ENCODE results near the gene IL17RA. TPM values are rescaled to one million over a fixed set of nuclear protein-coding genes. Genes with fewer than 3 reads are reported as not detected.

Gene IL17RA
- total and polyA plus RNA-seq, 2 donors (not counting 3 experiments of a cell fraction or from before 2014, with no cell fraction given), result 13.0 to 19.3 TPM

DNA sequence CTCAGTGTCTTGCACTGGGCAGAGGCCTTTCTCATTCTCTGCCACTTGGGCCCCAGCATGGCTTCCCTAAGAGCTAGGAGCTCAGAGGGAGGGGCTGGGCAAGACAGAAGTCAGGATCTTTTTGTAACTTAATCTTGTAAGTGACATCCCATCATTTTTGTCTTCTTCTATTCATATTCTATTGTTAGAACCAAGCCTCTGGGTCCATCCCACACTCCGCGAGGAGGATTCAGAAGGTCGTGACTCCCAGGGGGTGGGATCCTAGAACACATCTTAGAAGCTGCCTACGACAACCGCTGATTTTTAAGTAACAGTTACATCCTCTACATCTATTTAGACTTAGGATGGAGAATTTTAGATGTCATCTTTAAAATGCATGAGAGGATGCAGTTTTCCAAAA is 1.5 kb upstream of the IL17RA start:
- dilution Hi-C loops (cut with MboI; ENCODE audit: extremely low pct_ligation_motif_present, low sequenced_read_pairs) (no loop called here), intact Hi-C loops (cut with micrococcal nuclease) (loop anchor here (5.0 kb wide), 1 partner anchor 284 kb away; the partner anchor contains the start of gene CECR2)
- Histone ChIP-seq H3K9ac (replicated peaks; ENCODE audit: extremely low read depth, insufficient read depth, low read length) (no peak overlapping the region), H3K4me3 (replicated peaks in 1 of 3; ENCODE audit: insufficient read depth in 1 of 3, low read depth in 1 of 3, low read length in 3 of 3) (no peak overlapping the region), H3K79me2 (ENCODE audit: control insufficient read depth, insufficient read depth, low read length) (peaks cover 15% of the 10 kb centered on the region), H3K4me2 (ENCODE audit: insufficient read depth, low read length) (no peak overlapping the region), H3K36me3 (ENCODE audit: control insufficient read depth in 2 of 2, extremely low read depth in 1 of 2, insufficient read depth in 2 of 2, low read length in 2 of 2) (no peaks in the 10 kb centered on the region), H3K27me3 (ENCODE audit: control insufficient read depth in 2 of 2, insufficient read depth in 2 of 2, low read length in 2 of 2) (no peaks in the 10 kb centered on the region), H2AFZ (ENCODE audit: low read depth, low read length) (no peak overlapping the region), H3K9me3 (replicated peaks; ENCODE audit: control insufficient read depth, insufficient read depth, low read length) (no peaks in the 10 kb centered on the region), H4K20me1 (replicated peaks; ENCODE audit: control insufficient read depth, extremely low read depth, insufficient read depth, low read length) (peaks cover 2% of the 10 kb centered on the region), H3K27ac (ENCODE audit: insufficient read depth, low read depth, low read length) (no peak overlapping the region), H3K4me1 (ENCODE audit: control insufficient read depth, extremely low read depth, insufficient read depth, low read length) (peaks cover 18% of the 10 kb centered on the region), H3K9me1 (replicated peaks; ENCODE audit: control insufficient read depth, extremely low read depth, insufficient read depth, low read length) (no peaks in the 10 kb centered on the region)
- FAIRE-seq (no peak), DNase-seq (ENCODE audit: low read depth, low spot score) (no peak)
- ChIA-PET POLR2A (no interaction called here), CTCF (interaction anchor here (1.3 to 3.0 kb wide), 3 partner anchors 9 to 418 kb away, joined by 4 to 16 read pairs (median 8); no protein-coding TSS in a partner anchor)
- no TSS peak for BruUV-seq (replicated peaks)
- no peak for TF ChIP-seq GATA2 (IDR thresholded peaks at IDR 0.05; ENCODE audit: insufficient read depth, insufficient read length, low read depth, low read length)
- no peak for TF ChIP-seq EZH2 (IDR thresholded peaks at IDR 0.05; ENCODE audit: borderline replicate concordance, low read depth, low read length, severe bottlenecking)
- TF ChIP-seq, protein P1, sequence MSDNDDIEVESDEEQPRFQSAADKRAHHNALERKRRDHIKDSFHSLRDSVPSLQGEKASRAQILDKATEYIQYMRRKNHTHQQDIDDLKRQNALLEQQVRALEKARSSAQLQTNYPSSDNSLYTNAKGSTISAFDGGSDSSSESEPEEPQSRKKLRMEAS (IDR thresholded peaks at IDR 0.05; ENCODE audit: insufficient read depth, insufficient read length), result no peak
- no peak for TF ChIP-seq POLR2A (IDR thresholded peaks at IDR 0.05; ENCODE audit: low read depth, low read length)
- TF ChIP-seq FOS (IDR thresholded peaks at IDR 0.05; ENCODE audit: borderline replicate concordance, insufficient read depth, low read length), result no peak
- TF ChIP-seq POLR2AphosphoS5 (IDR thresholded peaks at IDR 0.05; ENCODE audit: insufficient read depth, low read depth, low read length), result no peak
- TF ChIP-seq MYC (IDR thresholded peaks at IDR 0.05; ENCODE audit: low read depth, low read length), result no peak
- no peak for TF ChIP-seq JUN (IDR thresholded peaks at IDR 0.05; ENCODE audit: borderline replicate concordance, insufficient read depth, insufficient read length, low read depth)
- TF ChIP-seq, protein P2, sequence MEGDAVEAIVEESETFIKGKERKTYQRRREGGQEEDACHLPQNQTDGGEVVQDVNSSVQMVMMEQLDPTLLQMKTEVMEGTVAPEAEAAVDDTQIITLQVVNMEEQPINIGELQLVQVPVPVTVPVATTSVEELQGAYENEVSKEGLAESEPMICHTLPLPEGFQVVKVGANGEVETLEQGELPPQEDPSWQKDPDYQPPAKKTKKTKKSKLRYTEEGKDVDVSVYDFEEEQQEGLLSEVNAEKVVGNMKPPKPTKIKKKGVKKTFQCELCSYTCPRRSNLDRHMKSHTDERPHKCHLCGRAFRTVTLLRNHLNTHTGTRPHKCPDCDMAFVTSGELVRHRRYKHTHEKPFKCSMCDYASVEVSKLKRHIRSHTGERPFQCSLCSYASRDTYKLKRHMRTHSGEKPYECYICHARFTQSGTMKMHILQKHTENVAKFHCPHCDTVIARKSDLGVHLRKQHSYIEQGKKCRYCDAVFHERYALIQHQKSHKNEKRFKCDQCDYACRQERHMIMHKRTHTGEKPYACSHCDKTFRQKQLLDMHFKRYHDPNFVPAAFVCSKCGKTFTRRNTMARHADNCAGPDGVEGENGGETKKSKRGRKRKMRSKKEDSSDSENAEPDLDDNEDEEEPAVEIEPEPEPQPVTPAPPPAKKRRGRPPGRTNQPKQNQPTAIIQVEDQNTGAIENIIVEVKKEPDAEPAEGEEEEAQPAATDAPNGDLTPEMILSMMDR (IDR thresholded peaks at IDR 0.05; ENCODE audit: extremely low read depth in 1 of 2, insufficient read depth in 1 of 2, low read depth in 1 of 2, low read length in 2 of 2), result no peak
